Adrenal gland (tissue), 12 donors: ENCODE results near the gene LRRC30. TPM values are rescaled to one million over a fixed set of nuclear protein-coding genes. Genes with fewer than 3 reads are reported as not detected.

Source experiments
- DNase-seq, 7 donors: peaks; one replicate each; pipeline ENCODE4 v3.0.0-alpha.2; 2019 to 2020
- H3K27ac ChIP-seq, 5 donors: fragments of 200-600 bp; sonication (generic) in 4 of 5; 1 replicate in 3 of 5; 2 replicates in 2 of 5; pipeline versions ENCODE4 v1.5.1 to v1.8.0; 2016 to 2020; ENCODE audit warnings: mild to moderate bottlenecking in 1 of 5
- H3K27me3 ChIP-seq: fragments of 200-600 bp; 2 replicates; pipeline ENCODE4 v1.8.0; 2021
- H3K36me3 ChIP-seq, 2 donors: fragments of 200-600 bp; replicated peaks in 1 of 2; 1 replicate in 1 of 2; 2 replicates in 1 of 2; pipeline versions ENCODE4 v1.5.1 to v1.8.0; 2018 to 2022
- H3K4me1 ChIP-seq, 2 donors: fragments of 200-600 bp; replicated peaks in 1 of 2; 1 replicate in 1 of 2; 2 replicates in 1 of 2; pipeline versions ENCODE4 v1.5.1 to v1.8.0; 2018 to 2021
- H3K4me3 ChIP-seq, 4 donors: fragments of 200-600 bp; sonication (generic) in 3 of 4; one replicate each; pipeline ENCODE4 v1.5.1; 2016 to 2018
- H3K9me3 ChIP-seq, 3 donors: fragments of 200-600 bp; sonication (generic) in 1 of 3; replicated peaks in 1 of 3; 1 replicate in 2 of 3; 2 replicates in 1 of 3; pipeline versions ENCODE4 v1.5.1 to v1.8.0; 2016 to 2021
- POLR2A ChIP-seq, 2 donors: fragments of 450-650 bp; IDR thresholded peaks; one replicate each; pipeline ENCODE4 v1.6.1; 2017; ENCODE audit warnings: antibody characterized with exemption in 2 of 2, mild to moderate bottlenecking in 2 of 2, moderate library complexity in 1 of 2
- WGBS, 4 donors: extraction: QIAGEN DNeasy Blood & Tissue Kit in 2 of 4; methylation state at CpG; one replicate each; pipeline versions ENCODE4 v1.1.5 to v1.1.7; 2013 to 2017; 5-methylcytosine and 5-hydroxymethylcytosine counted together
- intact Hi-C, 2 donors: fragments of 100-400 bp; cut with DNase I; formaldehyde crosslinking; loops; one replicate each; pipeline versions ENCODE4 v1.14.1 to v1.15.0; 2022 to 2023
- polyA plus RNA-seq, 3 donors: library from polyadenylated mRNA; stranded (reverse); fragments of 200-250 nt in 2 of 3; fragments of 350-450 nt in 1 of 3; fragmentation: Illumina TruSeq in 1 of 3; extraction: RNeasy Lipid Tissue Mini Kit (QIAGEN cat#74804) in 1 of 3; gene quantifications; one replicate each; pipeline ENCODE4 v1.2.3, GENCODE V29; 2013 to 2014
- total RNA-seq, 9 donors: library from RNA; depleted of rRNA in 4 of 9; stranded (reverse); fragments of >200 nt in 4 of 9; fragments of 120-200 nt in 1 of 9; fragmentation: NEBNext Ultra II Directional in 1 of 9; extraction: Animal tissue kit (Norgen Biotek cat#: 25700) in 1 of 9; gene quantifications; one replicate each; pipeline versions ENCODE4 v1.1.0 to v1.2.4, GENCODE V29; 2013 to 2023
- TF ChIP-seq, protein P1 (sequence below), 6 experiments: fragments of 450-650 bp in 4 of 6; fragments of 200-600 bp in 2 of 6; sonication (generic) in 1 of 6; IDR thresholded peaks; 1 replicate in 5 of 6; 2 replicates in 1 of 6; pipeline versions ENCODE4 v1.5.1 to v1.8.0; 2016 to 2021; ENCODE audit warnings: antibody characterized with exemption in 6 of 6, mild to moderate bottlenecking in 2 of 6, moderate library complexity in 1 of 6
- donor health status: healthy with polysubstance abuse.
- donor health status: Bipolar disorder and iron deficiency.
- donor health status: DM: yes; HTN: yes; CAD: no.
- donor health status: DM: no; HTN: no; CAD: no.
- donor health status: DM: no; HTN: no; CAD: no.
- donor health status: DM: yes; HTN: yes; CAD: no.

The LRRC30 gene
- total and polyA plus RNA-seq, 12 donors = not detected

DNA sequence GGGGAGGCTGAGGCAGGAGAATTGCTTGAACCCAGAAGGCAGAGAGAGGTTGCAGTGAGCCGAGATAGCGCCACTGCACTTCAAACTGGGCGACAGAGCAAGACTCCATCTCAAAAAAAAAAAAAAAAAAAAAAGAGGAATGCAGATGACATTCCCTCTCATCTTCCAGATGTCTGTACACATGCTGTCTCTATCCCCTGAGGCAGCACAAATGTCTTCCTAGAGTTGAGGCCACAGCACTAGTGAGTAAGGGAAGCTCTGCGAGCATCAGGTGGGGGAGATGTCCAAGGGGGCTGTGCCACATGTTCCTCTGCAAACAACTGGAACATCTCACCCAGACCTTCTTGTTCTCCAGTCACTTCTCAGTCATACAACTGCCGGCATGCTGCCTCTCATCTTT, 35.6 kb upstream of the LRRC30 start:
- no peak for DNase-seq
- no peaks in the 10 kb centered on the region for H3K4me1 ChIP-seq
- TF ChIP-seq, protein P1, sequence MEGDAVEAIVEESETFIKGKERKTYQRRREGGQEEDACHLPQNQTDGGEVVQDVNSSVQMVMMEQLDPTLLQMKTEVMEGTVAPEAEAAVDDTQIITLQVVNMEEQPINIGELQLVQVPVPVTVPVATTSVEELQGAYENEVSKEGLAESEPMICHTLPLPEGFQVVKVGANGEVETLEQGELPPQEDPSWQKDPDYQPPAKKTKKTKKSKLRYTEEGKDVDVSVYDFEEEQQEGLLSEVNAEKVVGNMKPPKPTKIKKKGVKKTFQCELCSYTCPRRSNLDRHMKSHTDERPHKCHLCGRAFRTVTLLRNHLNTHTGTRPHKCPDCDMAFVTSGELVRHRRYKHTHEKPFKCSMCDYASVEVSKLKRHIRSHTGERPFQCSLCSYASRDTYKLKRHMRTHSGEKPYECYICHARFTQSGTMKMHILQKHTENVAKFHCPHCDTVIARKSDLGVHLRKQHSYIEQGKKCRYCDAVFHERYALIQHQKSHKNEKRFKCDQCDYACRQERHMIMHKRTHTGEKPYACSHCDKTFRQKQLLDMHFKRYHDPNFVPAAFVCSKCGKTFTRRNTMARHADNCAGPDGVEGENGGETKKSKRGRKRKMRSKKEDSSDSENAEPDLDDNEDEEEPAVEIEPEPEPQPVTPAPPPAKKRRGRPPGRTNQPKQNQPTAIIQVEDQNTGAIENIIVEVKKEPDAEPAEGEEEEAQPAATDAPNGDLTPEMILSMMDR (IDR thresholded peaks at IDR 0.05) = no peak
- no peak for TF ChIP-seq POLR2A (IDR thresholded peaks at IDR 0.05)
- H3K27me3 ChIP-seq = no peaks in the 10 kb centered on the region
- intact Hi-C loops = no loop called here
- H3K27ac ChIP-seq = no peak overlapping the region
- no peaks in the 10 kb centered on the region for H3K36me3 ChIP-seq
- H3K4me3 ChIP-seq = no peak overlapping the region
- no peaks in the 10 kb centered on the region for H3K9me3 ChIP-seq
- 86 to 91% (median 88%) methylated on average over 5 of the region's 5 CpGs for WGBS, 4 donors

GRCh38 chr18:7196421-7196820, 34.5 kb upstream of the LRRC30 start:
- 88 to 98% (median 91%) methylated on average over 3 of the region's 3 CpGs for WGBS, 4 donors
- Histone ChIP-seq H3K27ac (no peak overlapping the region), H3K4me3 (no peak overlapping the region)

DNA sequence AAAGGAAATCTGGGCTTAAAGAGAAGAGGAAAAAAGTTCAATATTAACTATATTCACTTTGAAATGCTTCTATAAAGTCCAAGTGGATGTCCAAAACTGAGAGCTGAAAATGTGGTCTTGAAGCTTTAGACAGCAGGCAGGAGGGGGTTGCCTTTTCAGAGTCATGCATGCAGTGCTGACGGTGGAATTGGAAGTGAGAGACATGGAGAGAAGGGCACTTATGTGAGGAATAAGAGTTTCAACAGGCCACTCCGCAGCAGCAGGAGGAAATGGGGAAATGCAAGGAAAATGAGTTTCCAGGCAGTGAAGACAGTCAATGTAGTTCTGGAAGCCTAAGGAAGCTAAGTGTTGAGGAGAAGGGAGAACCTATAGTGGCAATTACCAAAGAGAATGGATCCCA, 33.0 kb upstream of the LRRC30 start:
- no peak for TF ChIP-seq POLR2A (IDR thresholded peaks at IDR 0.05)
- TF ChIP-seq, protein P1 (IDR thresholded peaks at IDR 0.05) = no peak
- no peaks in the 10 kb centered on the region for H3K4me1 ChIP-seq
- no peaks in the 10 kb centered on the region for H3K27me3 ChIP-seq
- intact Hi-C loops = no loop called here
- WGBS, 4 donors = 75 to 93% (median 85%) methylated on average over 2 of the region's 2 CpGs
- H3K9me3 ChIP-seq = no peaks in the 10 kb centered on the region
- no peaks in the 10 kb centered on the region for H3K36me3 ChIP-seq
- no peak overlapping the region for H3K27ac ChIP-seq
- no peak for DNase-seq
- H3K4me3 ChIP-seq = no peak overlapping the region

More at GRCh38 chr18:7196421-7196820, 34.5 kb upstream of the LRRC30 start:
- Histone ChIP-seq H3K27me3 (no peaks in the 10 kb centered on the region), H3K4me1 (no peaks in the 10 kb centered on the region), H3K9me3 (no peaks in the 10 kb centered on the region), H3K36me3 (no peaks in the 10 kb centered on the region)
- intact Hi-C loops = no loop called here
- TF ChIP-seq POLR2A (IDR thresholded peaks at IDR 0.05) = no peak
- TF ChIP-seq, protein P1 (IDR thresholded peaks at IDR 0.05) = no peak
- DNase-seq = no peak

GRCh38 chr18:7198326-7198725, 32.6 kb upstream of the LRRC30 start:
- Histone ChIP-seq H3K9me3 (no peaks in the 10 kb centered on the region), H3K27me3 (no peaks in the 10 kb centered on the region), H3K4me1 (no peaks in the 10 kb centered on the region), H3K27ac (no peak overlapping the region), H3K36me3 (no peaks in the 10 kb centered on the region), H3K4me3 (no peak overlapping the region)
- TF ChIP-seq, protein P1 (IDR thresholded peaks at IDR 0.05) = no peak
- no peak for TF ChIP-seq POLR2A (IDR thresholded peaks at IDR 0.05)
- intact Hi-C loops = no loop called here
- WGBS, 4 donors = 54 to 78% (median 65%) methylated on average over 3 of the region's 3 CpGs
- DNase-seq = no peak
